Measurements from ENCODE around the gene TMEM131L. TPM values are rescaled to one million over a fixed set of nuclear protein-coding genes. Genes with fewer than 3 reads are reported as not detected.

TMEM131L gene
- polyA plus RNA-seq, 2 of the 4 experiments (the other 2 are of a cell fraction): 3.4 to 5.0 TPM

DNA sequence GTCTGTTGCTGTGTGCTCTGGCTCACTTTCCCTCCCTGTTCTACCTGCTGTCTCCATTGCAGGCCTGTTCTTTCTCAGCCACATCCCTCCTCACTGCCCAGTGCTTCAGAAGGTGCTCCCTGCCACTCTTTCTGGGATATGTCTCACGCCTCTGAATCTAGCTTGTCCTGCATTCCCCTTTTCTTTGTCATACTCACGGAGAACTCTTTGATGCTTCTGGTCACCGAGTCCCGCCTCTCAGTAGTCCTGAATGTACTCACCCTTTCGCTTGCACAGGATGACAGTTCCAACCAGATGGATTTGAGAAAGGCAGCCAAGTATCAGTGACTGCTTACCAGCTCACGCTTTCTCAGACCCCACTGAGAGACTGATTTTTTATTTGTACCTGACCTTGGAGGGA is 152.7 kb downstream of the TMEM131L start:
- H3K27ac ChIP-seq: no peak overlapping the region
- ATAC-seq (no peak), FAIRE-seq (no peak), DNase-seq (ENCODE audit: low read depth in 1 of 2, low spot score in 1 of 2) (no peak)
- no peaks in the 10 kb centered on the region for H3K4me1 ChIP-seq
- TF ChIP-seq EHMT2 (IDR thresholded peaks at IDR 0.05; ENCODE audit: low read depth): no peak
- H3K9me3 ChIP-seq: no peaks in the 10 kb centered on the region
- POLR2A ChIA-PET: no interaction called here
- CTCF ChIA-PET: interaction anchor here (0.6 to 1.1 kb wide), 2 partner anchors 30 to 1123 kb away, joined by 3 read pairs; no protein-coding TSS in a partner anchor
- WGBS (ENCODE audit: missing lambda C conversion rate): 91% methylated on average over 6 of the region's 6 CpGs
- H3K4me2 ChIP-seq: no peak overlapping the region
- H3K4me3 ChIP-seq: no peak overlapping the region

DNA sequence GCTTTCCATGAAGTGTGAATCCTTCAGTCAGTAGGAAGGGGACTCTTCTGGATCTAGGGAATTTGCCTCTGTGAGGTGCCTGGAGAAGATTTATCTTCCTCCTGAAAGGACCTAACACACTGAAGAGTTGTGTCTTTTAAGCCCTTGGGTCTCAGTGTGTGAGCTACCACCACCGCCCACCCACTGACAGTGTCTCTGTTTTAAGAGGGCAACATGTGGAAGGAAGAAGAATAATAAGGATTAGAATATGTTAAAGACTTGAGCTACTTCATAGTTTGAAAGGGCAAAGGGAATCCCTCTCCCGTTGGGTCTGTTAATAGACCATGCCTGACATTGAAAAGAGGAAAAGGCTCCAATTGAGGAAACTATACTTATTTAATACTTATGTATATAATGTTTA is 153.7 kb downstream of the TMEM131L start:
- CTCF ChIA-PET: no interaction called here
- Histone ChIP-seq H3K9me3 (no peaks in the 10 kb centered on the region), H3K27ac (no peak overlapping the region), H3K4me2 (no peak overlapping the region), H3K4me3 (no peak overlapping the region), H3K4me1 (no peaks in the 10 kb centered on the region)
- ATAC-seq (no peak), DNase-seq (ENCODE audit: low read depth in 1 of 2, low spot score in 1 of 2) (no peak), FAIRE-seq (no peak)
- TF ChIP-seq RFX5 (IDR thresholded peaks at IDR 0.05): no peak
- TF ChIP-seq, protein P1, sequence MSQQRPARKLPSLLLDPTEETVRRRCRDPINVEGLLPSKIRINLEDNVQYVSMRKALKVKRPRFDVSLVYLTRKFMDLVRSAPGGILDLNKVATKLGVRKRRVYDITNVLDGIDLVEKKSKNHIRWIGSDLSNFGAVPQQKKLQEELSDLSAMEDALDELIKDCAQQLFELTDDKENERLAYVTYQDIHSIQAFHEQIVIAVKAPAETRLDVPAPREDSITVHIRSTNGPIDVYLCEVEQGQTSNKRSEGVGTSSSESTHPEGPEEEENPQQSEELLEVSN (IDR thresholded peaks at IDR 0.05; ENCODE audit: borderline replicate concordance, low read depth): no peak
- POLR2A ChIA-PET: no interaction called here
- WGBS (ENCODE audit: missing lambda C conversion rate): 91% methylated on average over 2 of the region's 2 CpGs

DNA sequence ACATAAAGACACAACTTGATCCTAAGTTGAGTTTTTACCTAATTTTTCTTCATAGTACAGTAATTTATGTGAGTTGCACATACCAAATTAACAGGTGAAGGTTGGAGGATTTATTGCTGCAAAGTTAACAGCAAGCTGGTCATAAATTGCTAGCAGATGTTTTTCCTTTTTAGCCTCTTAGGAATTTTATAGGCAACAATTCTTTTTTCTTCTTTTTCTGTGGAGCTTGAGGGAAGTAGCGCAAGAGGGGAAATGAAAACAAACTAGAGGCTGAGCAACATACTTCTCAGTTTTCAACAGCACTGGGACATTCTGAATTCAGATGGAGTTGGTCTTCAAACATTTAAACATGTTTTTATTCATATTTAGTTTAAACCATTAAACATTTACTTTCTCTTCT is 154.2 kb downstream of the TMEM131L start:
- H3K4me3 ChIP-seq: no peak overlapping the region
- no peak for ATAC-seq
- ChIA-PET POLR2A (no interaction called here), CTCF (no interaction called here)
- H3K27ac ChIP-seq: no peak overlapping the region
- FAIRE-seq: no peak
- TF ChIP-seq, protein P2, sequence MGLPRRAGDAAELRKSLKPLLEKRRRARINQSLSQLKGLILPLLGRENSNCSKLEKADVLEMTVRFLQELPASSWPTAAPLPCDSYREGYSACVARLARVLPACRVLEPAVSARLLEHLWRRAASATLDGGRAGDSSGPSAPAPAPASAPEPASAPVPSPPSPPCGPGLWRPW (IDR thresholded peaks at IDR 0.05): no peak
- TF ChIP-seq, protein P3, sequence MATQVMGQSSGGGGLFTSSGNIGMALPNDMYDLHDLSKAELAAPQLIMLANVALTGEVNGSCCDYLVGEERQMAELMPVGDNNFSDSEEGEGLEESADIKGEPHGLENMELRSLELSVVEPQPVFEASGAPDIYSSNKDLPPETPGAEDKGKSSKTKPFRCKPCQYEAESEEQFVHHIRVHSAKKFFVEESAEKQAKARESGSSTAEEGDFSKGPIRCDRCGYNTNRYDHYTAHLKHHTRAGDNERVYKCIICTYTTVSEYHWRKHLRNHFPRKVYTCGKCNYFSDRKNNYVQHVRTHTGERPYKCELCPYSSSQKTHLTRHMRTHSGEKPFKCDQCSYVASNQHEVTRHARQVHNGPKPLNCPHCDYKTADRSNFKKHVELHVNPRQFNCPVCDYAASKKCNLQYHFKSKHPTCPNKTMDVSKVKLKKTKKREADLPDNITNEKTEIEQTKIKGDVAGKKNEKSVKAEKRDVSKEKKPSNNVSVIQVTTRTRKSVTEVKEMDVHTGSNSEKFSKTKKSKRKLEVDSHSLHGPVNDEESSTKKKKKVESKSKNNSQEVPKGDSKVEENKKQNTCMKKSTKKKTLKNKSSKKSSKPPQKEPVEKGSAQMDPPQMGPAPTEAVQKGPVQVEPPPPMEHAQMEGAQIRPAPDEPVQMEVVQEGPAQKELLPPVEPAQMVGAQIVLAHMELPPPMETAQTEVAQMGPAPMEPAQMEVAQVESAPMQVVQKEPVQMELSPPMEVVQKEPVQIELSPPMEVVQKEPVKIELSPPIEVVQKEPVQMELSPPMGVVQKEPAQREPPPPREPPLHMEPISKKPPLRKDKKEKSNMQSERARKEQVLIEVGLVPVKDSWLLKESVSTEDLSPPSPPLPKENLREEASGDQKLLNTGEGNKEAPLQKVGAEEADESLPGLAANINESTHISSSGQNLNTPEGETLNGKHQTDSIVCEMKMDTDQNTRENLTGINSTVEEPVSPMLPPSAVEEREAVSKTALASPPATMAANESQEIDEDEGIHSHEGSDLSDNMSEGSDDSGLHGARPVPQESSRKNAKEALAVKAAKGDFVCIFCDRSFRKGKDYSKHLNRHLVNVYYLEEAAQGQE (IDR thresholded peaks at IDR 0.05): no peak
- no peak for TF ChIP-seq TP53 (CRISPR knock-in tag; IDR thresholded peaks at IDR 0.05)
- no peak for TF ChIP-seq EP300 (IDR thresholded peaks at IDR 0.05)
- no peak for TF ChIP-seq HDAC2 (IDR thresholded peaks at IDR 0.05)
- TF ChIP-seq, protein P4, sequence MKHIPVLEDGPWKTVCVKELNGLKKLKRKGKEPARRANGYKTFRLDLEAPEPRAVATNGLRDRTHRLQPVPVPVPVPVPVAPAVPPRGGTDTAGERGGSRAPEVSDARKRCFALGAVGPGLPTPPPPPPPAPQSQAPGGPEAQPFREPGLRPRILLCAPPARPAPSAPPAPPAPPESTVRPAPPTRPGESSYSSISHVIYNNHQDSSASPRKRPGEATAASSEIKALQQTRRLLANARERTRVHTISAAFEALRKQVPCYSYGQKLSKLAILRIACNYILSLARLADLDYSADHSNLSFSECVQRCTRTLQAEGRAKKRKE (CRISPR knock-in tag; IDR thresholded peaks at IDR 0.05; ENCODE audit: low read depth): no peak
- no peak for TF ChIP-seq POLR2A (IDR thresholded peaks at IDR 0.05; ENCODE audit: low read length)
- no peak for TF ChIP-seq ZNF302 (CRISPR knock-in tag; IDR thresholded peaks at IDR 0.05)
- H3K9me3 ChIP-seq: no peaks in the 10 kb centered on the region
- WGBS (ENCODE audit: missing lambda C conversion rate): 92% methylated on average over 1 of the region's 1 CpG
- DNase-seq (ENCODE audit: low read depth in 1 of 2, low spot score in 1 of 2): no peak
- H3K4me2 ChIP-seq: no peak overlapping the region
- H3K4me1 ChIP-seq: no peaks in the 10 kb centered on the region

DNA sequence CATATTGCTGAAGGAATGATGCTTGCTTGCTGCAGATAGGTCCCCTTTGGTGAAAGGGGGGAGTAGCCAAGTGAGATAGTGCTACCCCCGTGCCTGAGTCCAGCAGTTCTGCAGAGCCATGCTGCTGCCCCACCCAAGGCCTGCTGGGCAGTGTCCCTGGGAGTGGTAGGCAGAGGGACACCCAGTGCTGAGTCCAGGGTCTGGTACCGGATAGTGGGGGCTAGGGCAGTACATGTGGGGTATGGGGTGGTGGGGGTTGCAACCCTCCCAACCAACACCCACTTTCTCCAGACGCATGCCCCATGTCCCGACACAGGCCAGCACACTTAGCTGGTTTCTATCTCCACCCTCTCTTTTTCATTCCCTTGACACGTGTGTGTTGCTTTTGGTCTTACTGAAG is 155.9 kb downstream of the TMEM131L start:
- FAIRE-seq: no peak
- ATAC-seq: no peak
- CTCF ChIA-PET: interaction anchor here (0.7 to 1.5 kb wide), 3 partner anchors 21 to 496 kb away, joined by 3 read pairs; no protein-coding TSS in a partner anchor
- no peak overlapping the region for H3K4me2 ChIP-seq
- 97% methylated on average over 4 of the region's 5 CpGs for WGBS (ENCODE audit: missing lambda C conversion rate)
- H3K4me1 ChIP-seq: no peaks in the 10 kb centered on the region
- no peaks in the 10 kb centered on the region for H3K9me3 ChIP-seq
- POLR2A ChIA-PET: no interaction called here
- DNase-seq (ENCODE audit: low read depth in 1 of 2, low spot score in 1 of 2): no peak
- TF ChIP-seq EHF (CRISPR knock-in tag; IDR thresholded peaks at IDR 0.05) (no peak), CEBPB (IDR thresholded peaks at IDR 0.05) (no peak), EHMT2 (IDR thresholded peaks at IDR 0.05; ENCODE audit: low read depth) (no peak), EP300 (IDR thresholded peaks at IDR 0.05) (no peak), FOSB (CRISPR knock-in tag; IDR thresholded peaks at IDR 0.05) (no peak), MYC (IDR thresholded peaks at IDR 0.05; ENCODE audit: borderline replicate concordance, low read length) (no peak), RFX5 (IDR thresholded peaks at IDR 0.05) (no peak), ZNF302 (CRISPR knock-in tag; IDR thresholded peaks at IDR 0.05) (no peak), SMC3 (IDR thresholded peaks at IDR 0.05) (no peak)
- TF ChIP-seq, protein P2 (IDR thresholded peaks at IDR 0.05): no peak
- TF ChIP-seq, protein P5, sequence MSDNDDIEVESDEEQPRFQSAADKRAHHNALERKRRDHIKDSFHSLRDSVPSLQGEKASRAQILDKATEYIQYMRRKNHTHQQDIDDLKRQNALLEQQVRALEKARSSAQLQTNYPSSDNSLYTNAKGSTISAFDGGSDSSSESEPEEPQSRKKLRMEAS (IDR thresholded peaks at IDR 0.05): no peak
- TF ChIP-seq, protein P3 (IDR thresholded peaks at IDR 0.05): no peak
- TF ChIP-seq, protein P6, sequence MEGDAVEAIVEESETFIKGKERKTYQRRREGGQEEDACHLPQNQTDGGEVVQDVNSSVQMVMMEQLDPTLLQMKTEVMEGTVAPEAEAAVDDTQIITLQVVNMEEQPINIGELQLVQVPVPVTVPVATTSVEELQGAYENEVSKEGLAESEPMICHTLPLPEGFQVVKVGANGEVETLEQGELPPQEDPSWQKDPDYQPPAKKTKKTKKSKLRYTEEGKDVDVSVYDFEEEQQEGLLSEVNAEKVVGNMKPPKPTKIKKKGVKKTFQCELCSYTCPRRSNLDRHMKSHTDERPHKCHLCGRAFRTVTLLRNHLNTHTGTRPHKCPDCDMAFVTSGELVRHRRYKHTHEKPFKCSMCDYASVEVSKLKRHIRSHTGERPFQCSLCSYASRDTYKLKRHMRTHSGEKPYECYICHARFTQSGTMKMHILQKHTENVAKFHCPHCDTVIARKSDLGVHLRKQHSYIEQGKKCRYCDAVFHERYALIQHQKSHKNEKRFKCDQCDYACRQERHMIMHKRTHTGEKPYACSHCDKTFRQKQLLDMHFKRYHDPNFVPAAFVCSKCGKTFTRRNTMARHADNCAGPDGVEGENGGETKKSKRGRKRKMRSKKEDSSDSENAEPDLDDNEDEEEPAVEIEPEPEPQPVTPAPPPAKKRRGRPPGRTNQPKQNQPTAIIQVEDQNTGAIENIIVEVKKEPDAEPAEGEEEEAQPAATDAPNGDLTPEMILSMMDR (IDR thresholded peaks at IDR 0.05): no peak
- no peak overlapping the region for H3K4me3 ChIP-seq
- H3K27ac ChIP-seq: no peak overlapping the region

Data from A549 (cell line).